ENCODE data around the gene NBL1.
"Not testable (repeated sequence)": the region's sequence is repeated elsewhere in the genome, so short reads cannot be mapped to it uniquely, and the experiment has no call there.

Gene NBL1

GRCh38 chr1:19622204-19622603 lies 21.9 kb upstream of the NBL1 start:
- DNase-seq (ENCODE audit: low read depth) = no peak

DNA sequence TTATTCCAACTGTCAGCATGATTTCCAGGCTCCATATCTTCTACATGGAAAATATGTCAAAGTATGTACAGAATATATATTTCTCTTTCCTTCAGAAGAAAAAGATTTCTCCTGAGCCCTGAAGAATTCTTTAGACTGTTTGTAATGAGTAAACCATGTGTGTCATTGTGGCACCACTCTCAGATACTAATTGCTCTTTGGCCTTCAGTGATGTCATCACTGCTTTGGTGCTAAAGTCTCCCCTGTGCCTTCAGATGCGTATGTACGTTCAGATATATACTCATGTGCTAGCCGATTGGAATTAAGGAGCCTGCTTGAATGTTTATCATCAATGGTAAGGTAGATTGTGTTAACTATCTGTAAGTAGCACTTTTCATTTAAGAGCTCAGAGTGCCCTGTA lies 20.6 kb upstream of the NBL1 start:
- DNase-seq (ENCODE audit: low read depth) = no peak

GRCh38 chr1:19625291-19625937 lies 18.7 kb upstream of the NBL1 start:
- no peak for DNase-seq (ENCODE audit: low read depth)

GRCh38 chr1:19628879-19629278 lies 15.2 kb upstream of the NBL1 start:
- DNase-seq (ENCODE audit: low read depth) = no peak

DNA sequence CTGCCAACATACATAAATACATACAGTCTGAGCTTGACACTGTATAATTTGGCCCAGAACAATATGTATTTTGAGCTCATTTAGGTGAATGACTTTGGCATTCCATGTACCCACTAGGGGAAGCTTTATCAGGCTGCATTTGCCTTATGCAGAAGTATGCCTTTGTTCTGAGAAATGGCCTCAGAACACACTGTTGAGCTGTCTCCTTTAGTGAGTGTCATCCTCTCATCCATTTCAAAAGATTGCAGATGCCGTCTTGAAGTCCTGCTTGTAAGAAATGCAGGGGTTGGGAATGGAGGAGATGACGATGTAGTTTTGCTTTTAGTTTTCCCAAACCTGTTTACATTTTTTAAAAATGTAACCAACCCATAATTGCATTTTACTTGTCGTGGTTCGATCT lies 14.8 kb upstream of the NBL1 start:
- no peak for DNase-seq (ENCODE audit: low read depth)

DNA sequence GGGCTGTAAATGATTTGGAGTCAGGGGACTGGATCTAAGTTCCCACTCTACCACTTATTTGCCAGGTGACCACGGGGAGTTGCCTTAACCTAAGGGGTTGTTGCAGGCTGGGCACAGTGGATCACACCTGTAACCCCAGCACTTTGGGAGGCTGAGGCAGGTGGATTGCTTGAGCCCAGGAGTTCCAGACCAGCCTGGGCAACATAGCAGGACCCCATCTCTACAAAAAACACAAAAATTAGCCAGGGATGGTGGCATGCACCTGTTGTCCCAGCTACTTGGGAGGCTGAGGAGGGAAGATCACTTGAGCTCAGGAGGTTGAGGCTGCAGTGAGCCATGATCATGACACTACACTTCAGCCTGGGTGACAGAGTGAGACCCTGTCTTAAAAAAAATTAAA lies 13.9 kb upstream of the NBL1 start:
- DNase-seq (ENCODE audit: low read depth) = not testable (repeated sequence)

- no peak for DNase-seq (ENCODE audit: low read depth)
These were observed 13.3 kb upstream of the NBL1 start for GRCh38 chr1:19630720-19631395.

GRCh38 chr1:19632211-19632610 lies 11.9 kb upstream of the NBL1 start:
- DNase-seq (ENCODE audit: low read depth) = no peak

DNA sequence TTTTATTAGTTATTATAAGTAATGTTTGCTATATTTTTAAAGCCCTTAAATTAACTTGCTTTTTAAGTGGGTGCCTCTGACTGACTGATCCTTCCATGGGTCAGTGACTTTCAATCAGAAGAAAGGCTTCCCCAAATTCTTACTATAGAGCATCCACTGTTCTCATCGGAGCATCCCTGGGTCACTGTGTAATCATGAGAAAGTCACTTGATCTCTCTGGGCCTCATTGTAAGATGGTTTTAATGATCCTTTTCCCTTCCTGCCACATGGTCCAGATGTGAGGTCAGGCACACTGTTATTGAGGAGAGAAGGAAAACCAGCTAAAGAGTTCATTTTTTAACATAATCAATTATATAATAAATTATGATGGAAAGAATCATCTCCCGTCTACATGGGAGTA lies 11.0 kb upstream of the NBL1 start:
- no peak for DNase-seq (ENCODE audit: low read depth)

DNA sequence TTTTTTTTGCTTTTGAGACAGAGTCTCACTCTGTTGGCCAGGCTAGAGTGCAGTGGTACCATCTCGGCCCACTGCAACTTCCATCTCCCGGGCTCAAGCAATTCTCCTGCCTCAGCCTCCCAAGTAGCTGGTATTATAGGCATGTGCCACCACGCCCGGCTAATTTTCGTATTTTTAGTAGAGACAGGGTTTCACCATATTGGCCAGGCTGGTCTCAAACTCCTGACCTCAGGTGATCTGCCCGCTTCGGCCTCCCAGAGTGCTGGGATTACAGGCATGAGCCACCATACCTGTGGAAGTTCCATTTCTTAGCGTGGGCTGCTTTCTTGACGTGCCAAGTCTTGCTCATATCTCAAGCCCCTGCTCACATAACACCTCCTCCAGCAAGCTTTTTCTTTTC lies 9.0 kb upstream of the NBL1 start:
- not testable (repeated sequence) for DNase-seq (ENCODE audit: low read depth)

DNA sequence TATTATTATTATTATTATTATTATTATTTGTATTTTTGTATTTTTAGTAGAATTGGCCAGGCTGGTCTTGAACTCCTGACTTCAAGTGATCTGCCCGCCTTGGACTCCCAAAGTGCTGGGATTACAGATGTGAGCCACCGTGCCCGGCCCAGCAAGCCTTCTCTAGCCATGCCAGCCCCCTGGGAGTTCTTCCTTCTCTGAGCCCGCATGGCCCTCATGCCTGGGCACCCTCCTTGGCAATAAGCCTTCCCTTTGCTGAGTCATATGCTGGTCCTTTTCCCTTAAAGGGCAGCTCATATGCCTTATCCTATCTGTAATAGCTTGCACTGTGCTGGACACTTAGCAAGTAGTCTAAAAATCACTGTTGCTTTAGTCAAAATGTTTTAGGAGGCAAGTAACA lies 8.5 kb upstream of the NBL1 start:
- no peak for DNase-seq (ENCODE audit: low read depth)

DNA sequence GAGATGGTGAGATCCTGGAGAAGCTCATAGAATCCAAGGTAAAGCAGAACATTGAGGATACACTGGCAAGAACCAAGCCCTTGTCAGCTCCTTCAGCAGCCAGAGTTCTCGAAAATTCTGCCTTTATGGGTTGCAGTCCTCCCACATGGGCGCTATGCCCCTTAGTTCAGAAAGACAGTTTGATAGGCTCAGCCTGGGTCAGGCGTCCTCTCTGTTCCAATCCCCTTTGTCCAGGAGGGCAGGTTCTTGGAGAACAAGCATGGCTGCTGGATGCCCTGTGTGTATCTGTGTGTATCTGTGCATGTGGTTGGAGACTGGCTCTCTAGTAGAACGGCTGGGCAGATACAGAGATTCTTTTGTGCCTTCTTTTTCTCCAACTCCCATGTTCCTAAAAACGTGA lies 8.0 kb upstream of the NBL1 start:
- no peak for DNase-seq (ENCODE audit: low read depth)

DNA sequence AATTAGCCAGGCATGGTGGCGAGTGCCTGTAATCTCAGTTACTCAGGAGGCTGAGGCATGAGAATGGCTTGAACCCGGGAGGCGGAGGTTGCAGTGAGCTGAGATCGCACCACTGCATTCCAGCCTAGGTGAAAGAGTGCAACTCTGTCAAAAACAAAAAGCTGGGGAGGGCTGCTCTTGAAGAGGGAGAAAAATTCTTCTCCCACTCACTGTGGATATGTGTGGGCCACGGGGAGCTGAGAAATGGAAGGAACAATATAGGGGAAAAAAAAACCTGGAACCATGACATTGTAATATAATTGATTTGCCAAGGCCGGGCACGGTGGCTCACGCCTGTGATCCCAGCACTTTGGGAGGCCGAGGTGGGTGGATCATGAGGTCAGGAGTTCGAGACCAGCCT lies 7.4 kb upstream of the NBL1 start:
- not testable (repeated sequence) for DNase-seq (ENCODE audit: low read depth)

GRCh38 chr1:19637606-19638005 lies 6.5 kb upstream of the NBL1 start:
- no peak for DNase-seq (ENCODE audit: low read depth)

DNA sequence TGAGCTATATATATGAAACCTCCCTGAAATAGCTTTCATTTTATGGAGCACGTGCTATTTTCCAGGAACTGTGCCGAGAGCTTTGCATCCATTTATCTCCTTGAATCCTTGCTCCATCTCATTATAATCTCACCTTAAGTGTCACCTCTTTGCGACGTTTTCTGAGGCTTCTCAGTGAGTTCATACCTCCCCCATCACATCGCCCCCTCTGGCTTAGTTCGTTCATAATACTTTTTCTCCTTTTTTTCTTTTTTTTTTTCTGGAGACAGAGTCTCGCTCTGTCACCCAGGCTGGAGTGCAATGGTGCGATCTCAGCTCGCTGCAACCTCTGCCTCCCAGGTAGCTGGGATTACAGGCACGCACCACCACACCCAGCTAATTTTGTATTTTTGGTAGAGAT lies 4.9 kb upstream of the NBL1 start:
- DNase-seq (ENCODE audit: low read depth) = not testable (repeated sequence)

GRCh38 chr1:19639999-19640362 lies 4.1 kb upstream of the NBL1 start:
- DNase-seq (ENCODE audit: low read depth) = no peak

DNA sequence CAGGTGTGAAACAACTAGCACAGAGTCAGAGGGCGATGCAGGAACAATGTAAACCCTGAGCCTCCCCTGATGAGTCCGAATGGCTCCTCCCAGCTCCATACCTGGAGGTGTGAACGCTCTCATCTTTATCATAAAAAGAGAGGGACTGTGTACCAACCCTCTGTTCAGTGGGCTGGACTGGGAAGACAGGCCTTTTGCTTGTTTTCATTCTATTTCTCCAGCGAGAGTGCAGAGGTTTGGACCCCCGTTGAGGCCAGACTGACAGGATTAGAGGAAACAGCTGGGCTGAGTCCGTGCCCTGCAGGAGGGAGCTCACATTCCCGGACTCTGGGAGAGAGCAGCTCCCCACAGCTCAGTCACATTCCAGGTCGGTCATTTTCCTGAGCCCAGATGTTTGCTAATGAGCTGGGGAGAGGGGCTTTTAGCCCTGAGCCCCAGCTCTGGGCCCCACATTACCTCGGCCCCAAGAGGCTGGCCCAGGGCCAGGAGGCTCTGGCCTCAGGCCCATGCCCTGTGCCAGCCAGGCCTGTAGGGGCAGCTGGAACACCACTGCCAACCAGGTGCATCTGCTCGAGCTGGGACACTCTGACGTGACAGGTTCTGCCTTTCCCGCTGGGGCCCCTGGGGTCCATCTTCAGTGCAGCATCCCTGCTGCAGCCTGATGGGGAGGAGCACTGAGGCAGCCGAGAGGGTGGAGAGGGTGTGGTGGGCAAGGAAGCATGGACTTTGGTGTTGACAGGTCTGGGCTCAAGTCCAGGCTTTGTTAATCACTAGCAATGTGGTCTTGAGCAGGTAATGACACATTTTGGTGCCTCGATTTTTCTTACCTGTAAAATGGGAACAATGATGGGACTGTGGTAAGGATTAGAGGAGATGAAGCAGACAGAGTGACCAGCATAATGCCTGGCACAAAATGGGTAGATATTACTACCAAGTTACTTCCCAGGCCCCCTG lies 3.5 kb upstream of the NBL1 start:
- DNase-seq (ENCODE audit: low read depth) = no peak

GRCh38 chr1:19643121-19643520 lies 990 bp upstream of the NBL1 start:
- DNase-seq (ENCODE audit: low read depth) = no peak

GRCh38 chr1:19644395-19644680 lies 227 bp downstream of the NBL1 start:
- no peak for DNase-seq (ENCODE audit: low read depth)

GRCh38 chr1:19644681-19645410 lies 735 bp downstream of the NBL1 start:
- peak; percentile 43 for DNase-seq (ENCODE audit: low read depth)

GRCh38 chr1:19645411-19646251 lies 1.5 kb downstream of the NBL1 start:
- DNase-seq (ENCODE audit: low read depth) = no peak
